ENCODE measurements around the gene ADH1B. TPM values are rescaled to one million over a fixed set of nuclear protein-coding genes. Genes with fewer than 3 reads are reported as not detected.

ADH1B gene
- total and polyA plus RNA-seq, 9 of the 15 experiments (the other 6 are each of a cell fraction or from before 2014, with no cell fraction given) = 0.71 TPM; not detected in 8

GRCh38 chr4:99330648-99331047 is 9.4 kb upstream of the ADH1B start (continued):
- no peak for TF ChIP-seq ZNF445 (CRISPR knock-in tag; IDR thresholded peaks at IDR 0.05; ENCODE audit: low read depth)
- TF ChIP-seq ZKSCAN3 (CRISPR knock-in tag; IDR thresholded peaks at IDR 0.05) = no peak
- no peak for TF ChIP-seq TGIF2 (CRISPR knock-in tag; IDR thresholded peaks at IDR 0.05)
- no peak for TF ChIP-seq GATAD2B (IDR thresholded peaks at IDR 0.05; ENCODE audit: borderline replicate concordance)

GRCh38 chr4:99329876-99330275 is 8.7 kb upstream of the ADH1B start:
- Histone ChIP-seq H3K4me2 (ENCODE audit: insufficient read depth, low read length) (no peak overlapping the region), H3K9me3 (replicated peaks; ENCODE audit: control insufficient read depth, insufficient read depth, low read depth, low read length) (no peaks in the 10 kb centered on the region), H3K4me3 (no peak overlapping the region), H4K20me1 (replicated peaks; ENCODE audit: control insufficient read depth, insufficient read depth, low read length) (no peaks in the 10 kb centered on the region), H3K4me1 (replicated peaks in 1 of 2; ENCODE audit: control insufficient read depth in 2 of 2, insufficient read depth in 2 of 2, low read length in 2 of 2) (no peaks in the 10 kb centered on the region), H2AFZ (ENCODE audit: low read depth, low read length) (no peak overlapping the region), H3K9ac (ENCODE audit: insufficient read depth in 1 of 2, low read depth in 2 of 2, low read length in 2 of 2) (no peak overlapping the region), H3K36me3 (ENCODE audit: control insufficient read depth, insufficient read depth, low read length) (no peaks in the 10 kb centered on the region), H3K79me2 (ENCODE audit: control insufficient read depth, insufficient read depth, low read length) (no peaks in the 10 kb centered on the region), H3K27ac (ENCODE audit: extremely low read depth, low read depth, low read length) (no peak overlapping the region), H3K9me1 (ENCODE audit: control insufficient read depth, insufficient read depth, low read length) (no peaks in the 10 kb centered on the region), H3K27me3 (ENCODE audit: control insufficient read depth in 2 of 2, insufficient read depth in 2 of 2, low read length in 2 of 2) (no peaks in the 10 kb centered on the region)
- in situ Hi-C loops (cut with MboI) (no loop called here), intact Hi-C loops (cut with micrococcal nuclease) (no loop called here)
- TF ChIP-seq ZNF561 (CRISPR knock-in tag; conservative IDR thresholded peaks at IDR 0.05) = no peak
- no peak for TF ChIP-seq EWSR1 (IDR thresholded peaks at IDR 0.05; ENCODE audit: borderline replicate concordance, low read depth, partially characterized antibody)
- no peak for TF ChIP-seq HCFC1 (IDR thresholded peaks at IDR 0.05; ENCODE audit: low read depth, low read length)
- no peak for TF ChIP-seq GATA2 (CRISPR knock-in tag; IDR thresholded peaks at IDR 0.05)
- no peak for TF ChIP-seq TAF9B (IDR thresholded peaks at IDR 0.05; ENCODE audit: partially characterized antibody)
- TF ChIP-seq STAT6 (CRISPR knock-in tag; IDR thresholded peaks at IDR 0.05) = no peak
- no peak for TF ChIP-seq ZNF143 (CRISPR knock-in tag; IDR thresholded peaks at IDR 0.05)
- TF ChIP-seq KDM2B (CRISPR knock-in tag; IDR thresholded peaks at IDR 0.05) = no peak
- no peak for TF ChIP-seq ZNF583 (CRISPR knock-in tag; IDR thresholded peaks at IDR 0.05)
- ChIA-PET CTCF (ENCODE audit: low intra/inter-chr PET ratio) (no interaction called here), POLR2A (no interaction called here)
- WGBS (ENCODE audit: insufficient coverage, low coverage, missing lambda C conversion rate) = 0% methylated on average over 2 of the region's 2 CpGs
- no peak for ATAC-seq
- no peak for FAIRE-seq
- DNase-seq (ENCODE audit: extremely low read depth in 1 of 4, low spot score in 3 of 4) = no peak
- no TSS peak for BruUV-seq (replicated peaks)

Data from K562 (cell line).